ENCODE data around the gene SORCS2.

SORCS2 gene

DNA sequence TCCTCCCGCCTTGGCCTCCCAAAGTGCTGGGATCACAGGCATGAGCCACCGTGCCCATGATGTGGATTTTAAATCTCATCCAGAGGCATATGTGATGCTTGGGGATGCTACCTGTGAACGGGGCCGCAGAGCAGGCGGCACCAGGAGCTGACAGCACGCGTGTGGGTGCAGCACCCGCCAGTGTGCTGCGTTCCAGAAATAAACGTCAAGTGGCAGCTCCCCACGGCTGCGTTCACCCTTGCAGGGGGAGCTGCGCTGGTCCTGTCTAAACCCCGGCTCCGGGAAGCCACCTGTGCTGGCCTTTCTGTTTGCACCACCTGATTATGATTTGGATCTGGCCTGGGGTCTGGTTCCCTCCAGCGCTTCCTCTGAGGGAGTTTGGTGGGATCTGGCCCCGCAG, 77.8 kb downstream of the SORCS2 start:
- DNase-seq: no peak
- H3K4me3 ChIP-seq (ENCODE audit: low read depth, low read length): no peak overlapping the region
- no peaks in the 10 kb centered on the region for H3K27me3 ChIP-seq (replicated peaks)
- in situ Hi-C loops (cut with HindIII; ENCODE audit: low pct_ligation_motif_present, low sequenced_read_pairs): no loop called here
- no peaks in the 10 kb centered on the region for H3K36me3 ChIP-seq (replicated peaks)
- TF ChIP-seq, protein P1, sequence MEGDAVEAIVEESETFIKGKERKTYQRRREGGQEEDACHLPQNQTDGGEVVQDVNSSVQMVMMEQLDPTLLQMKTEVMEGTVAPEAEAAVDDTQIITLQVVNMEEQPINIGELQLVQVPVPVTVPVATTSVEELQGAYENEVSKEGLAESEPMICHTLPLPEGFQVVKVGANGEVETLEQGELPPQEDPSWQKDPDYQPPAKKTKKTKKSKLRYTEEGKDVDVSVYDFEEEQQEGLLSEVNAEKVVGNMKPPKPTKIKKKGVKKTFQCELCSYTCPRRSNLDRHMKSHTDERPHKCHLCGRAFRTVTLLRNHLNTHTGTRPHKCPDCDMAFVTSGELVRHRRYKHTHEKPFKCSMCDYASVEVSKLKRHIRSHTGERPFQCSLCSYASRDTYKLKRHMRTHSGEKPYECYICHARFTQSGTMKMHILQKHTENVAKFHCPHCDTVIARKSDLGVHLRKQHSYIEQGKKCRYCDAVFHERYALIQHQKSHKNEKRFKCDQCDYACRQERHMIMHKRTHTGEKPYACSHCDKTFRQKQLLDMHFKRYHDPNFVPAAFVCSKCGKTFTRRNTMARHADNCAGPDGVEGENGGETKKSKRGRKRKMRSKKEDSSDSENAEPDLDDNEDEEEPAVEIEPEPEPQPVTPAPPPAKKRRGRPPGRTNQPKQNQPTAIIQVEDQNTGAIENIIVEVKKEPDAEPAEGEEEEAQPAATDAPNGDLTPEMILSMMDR (IDR thresholded peaks at IDR 0.05; ENCODE audit: low read depth, low read length, missing control alignments): no peak
- no peak overlapping the region for H3K27ac ChIP-seq

DNA sequence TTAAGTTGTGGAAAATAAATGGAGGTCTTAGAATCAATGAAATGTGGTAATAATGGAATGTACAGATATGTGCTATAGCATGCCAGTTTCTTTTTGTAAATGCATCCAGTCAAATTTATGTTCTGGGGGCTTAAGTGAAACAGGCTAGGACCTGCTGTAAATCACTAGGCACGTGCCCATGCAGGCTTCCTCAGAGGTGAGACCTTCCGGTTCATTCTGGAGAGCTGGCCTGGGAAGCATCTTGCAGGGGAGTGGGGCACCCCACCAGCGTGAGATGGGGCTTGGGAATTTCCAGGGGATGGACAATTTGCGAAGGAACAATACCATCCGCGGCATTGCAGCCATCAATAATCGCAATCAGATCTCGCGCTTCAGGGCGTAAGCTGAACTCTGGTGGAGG, 80.1 kb downstream of the SORCS2 start:
- Histone ChIP-seq H3K4me3 (ENCODE audit: low read depth, low read length) (no peak overlapping the region), H3K27ac (no peak overlapping the region), H3K36me3 (replicated peaks) (no peaks in the 10 kb centered on the region), H3K27me3 (replicated peaks) (no peaks in the 10 kb centered on the region)
- in situ Hi-C loops (cut with HindIII; ENCODE audit: low pct_ligation_motif_present, low sequenced_read_pairs): no loop called here
- no peak for DNase-seq
- TF ChIP-seq, protein P1 (IDR thresholded peaks at IDR 0.05; ENCODE audit: low read depth, low read length, missing control alignments): no peak

DNA sequence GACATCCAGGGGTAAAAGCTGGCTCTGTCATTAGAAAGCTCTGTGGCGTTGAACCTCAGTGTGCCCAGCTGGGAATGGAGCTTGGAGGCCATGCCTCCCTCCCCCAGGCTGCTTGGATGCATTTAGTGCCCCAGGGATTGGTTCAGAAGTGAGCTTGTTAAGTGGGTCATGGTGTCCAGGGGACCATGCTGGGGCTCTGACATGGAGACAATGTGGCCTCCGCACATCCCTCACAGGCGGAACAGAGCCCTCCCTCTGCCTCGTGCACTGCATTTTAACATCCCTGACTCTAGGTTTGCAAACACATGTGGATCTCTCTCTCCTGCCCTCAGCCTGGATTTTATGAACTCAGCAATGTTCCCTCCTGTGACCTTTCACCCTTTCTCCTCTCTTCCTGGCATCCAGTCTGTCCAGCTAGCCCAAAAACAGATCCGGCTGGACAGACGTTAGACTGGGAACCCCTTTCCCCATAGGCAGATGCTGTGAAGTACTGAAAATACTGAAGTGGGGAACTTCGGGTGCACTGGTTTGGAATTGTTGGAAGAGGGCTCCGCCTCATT, 81.5 kb downstream of the SORCS2 start:
- TF ChIP-seq, protein P1 (IDR thresholded peaks at IDR 0.05; ENCODE audit: low read depth, low read length, missing control alignments): no peak
- in situ Hi-C loops (cut with HindIII; ENCODE audit: low pct_ligation_motif_present, low sequenced_read_pairs): no loop called here
- H3K4me3 ChIP-seq (ENCODE audit: low read depth, low read length): no peak overlapping the region
- DNase-seq: no peak
- no peaks in the 10 kb centered on the region for H3K27me3 ChIP-seq (replicated peaks)
- H3K27ac ChIP-seq: no peak overlapping the region
- H3K36me3 ChIP-seq (replicated peaks): no peaks in the 10 kb centered on the region

DNA sequence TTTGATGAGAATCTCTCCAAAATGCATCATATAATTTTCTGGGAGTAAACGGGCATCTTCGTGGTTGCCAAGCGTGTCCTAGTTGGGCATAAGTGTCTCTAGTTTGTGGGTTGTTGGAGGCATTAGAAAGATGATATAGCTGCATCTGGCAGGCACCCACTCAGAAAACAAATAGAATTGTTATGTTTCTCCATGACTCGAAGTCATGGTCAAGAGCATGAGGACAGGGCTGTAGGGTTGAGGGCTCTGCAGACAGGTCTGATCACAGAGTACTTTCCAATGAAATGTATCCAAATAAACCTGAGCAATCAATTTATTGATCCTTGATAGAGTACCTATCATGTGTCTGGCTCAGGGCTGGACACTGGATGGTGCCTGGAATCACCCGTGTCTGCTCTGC, 82.7 kb downstream of the SORCS2 start:
- in situ Hi-C loops (cut with HindIII; ENCODE audit: low pct_ligation_motif_present, low sequenced_read_pairs): no loop called here
- no peak for DNase-seq
- Histone ChIP-seq H3K27me3 (replicated peaks) (no peaks in the 10 kb centered on the region), H3K27ac (no peak overlapping the region), H3K4me3 (ENCODE audit: low read depth, low read length) (no peak overlapping the region), H3K36me3 (replicated peaks) (no peaks in the 10 kb centered on the region)
- TF ChIP-seq, protein P1 (IDR thresholded peaks at IDR 0.05; ENCODE audit: low read depth, low read length, missing control alignments): no peak

DNA sequence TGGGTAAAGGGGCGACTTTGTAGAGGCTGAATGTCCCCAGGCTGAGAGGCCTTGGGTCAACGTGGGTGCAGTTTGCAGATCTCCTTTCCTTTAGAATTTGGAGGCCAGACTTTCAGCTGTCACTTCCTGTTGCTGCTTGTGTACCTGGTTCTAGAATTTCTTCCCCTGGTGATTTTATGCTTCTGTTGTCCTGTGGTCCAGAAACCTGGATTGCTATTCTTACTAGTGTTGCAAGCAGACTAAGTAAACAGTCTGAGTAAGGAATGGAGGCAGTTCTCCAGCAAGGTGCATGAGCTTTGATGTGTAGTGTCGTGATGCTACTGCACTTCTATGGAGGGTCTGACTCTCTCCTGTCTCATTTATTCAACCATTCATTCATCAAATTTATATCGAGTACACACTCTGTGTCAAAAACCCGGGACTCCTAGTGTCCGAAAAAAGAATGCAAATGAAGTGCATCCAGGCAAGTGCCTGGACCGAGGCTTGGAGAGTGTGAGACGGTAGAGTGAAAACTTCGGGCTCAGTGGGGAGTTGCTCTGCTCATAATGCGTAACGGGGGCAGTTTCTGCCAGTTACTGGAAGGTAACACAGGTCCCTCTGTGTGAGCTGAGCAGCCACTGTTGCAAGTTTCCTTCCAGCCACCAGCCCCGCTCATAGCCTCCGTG, 83.3 kb downstream of the SORCS2 start:
- no peaks in the 10 kb centered on the region for H3K36me3 ChIP-seq (replicated peaks)
- in situ Hi-C loops (cut with HindIII; ENCODE audit: low pct_ligation_motif_present, low sequenced_read_pairs): no loop called here
- H3K27ac ChIP-seq: no peak overlapping the region
- TF ChIP-seq, protein P1 (IDR thresholded peaks at IDR 0.05; ENCODE audit: low read depth, low read length, missing control alignments): peak; percentile 15
- no peak for DNase-seq
- H3K27me3 ChIP-seq (replicated peaks): no peaks in the 10 kb centered on the region
- H3K4me3 ChIP-seq (ENCODE audit: low read depth, low read length): no peak overlapping the region

DNA sequence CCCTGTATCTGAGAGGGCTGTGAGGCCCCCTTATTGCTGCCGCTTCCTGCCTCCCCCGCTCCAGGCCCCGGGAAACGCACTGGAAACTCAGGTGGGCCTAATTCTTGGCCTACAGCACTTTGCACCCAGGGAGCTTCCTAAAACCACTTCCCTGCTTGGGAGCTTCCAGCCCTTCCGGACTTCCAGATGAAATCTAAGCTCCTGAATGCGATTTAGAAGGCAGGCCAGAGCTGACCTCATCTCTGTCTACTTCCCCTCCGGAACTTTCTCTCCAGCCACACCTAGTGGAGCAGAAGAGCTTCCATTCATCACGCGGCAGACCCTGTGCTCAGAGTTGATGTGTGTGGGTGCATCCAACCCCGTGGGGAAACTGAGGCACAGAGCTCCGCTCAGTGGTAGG, 84.2 kb downstream of the SORCS2 start:
- H3K27ac ChIP-seq: no peak overlapping the region
- H3K4me3 ChIP-seq (ENCODE audit: low read depth, low read length): no peak overlapping the region
- no peaks in the 10 kb centered on the region for H3K36me3 ChIP-seq (replicated peaks)
- DNase-seq: no peak
- H3K27me3 ChIP-seq (replicated peaks): no peaks in the 10 kb centered on the region
- TF ChIP-seq, protein P1 (IDR thresholded peaks at IDR 0.05; ENCODE audit: low read depth, low read length, missing control alignments): no peak
- in situ Hi-C loops (cut with HindIII; ENCODE audit: low pct_ligation_motif_present, low sequenced_read_pairs): no loop called here

All from brain microvascular endothelial cell (primary cell).